PC-3 (cell line): ENCODE measurements around the gene WFDC1. TPM values are rescaled to one million over a fixed set of nuclear protein-coding genes. Genes with fewer than 3 reads are reported as not detected.

Experiments
- ATAC-seq: fragments of 200-7000 bp; cut with Tn5 transposase; 2 replicates; pipeline ENCODE4 v1.9.1; 2020; ENCODE audit warnings: mild to moderate bottlenecking, moderate library complexity
- BruUV-seq: library from RNA; stranded (reverse); fragments of 400-500 nt; replicated peaks from 2 replicates; lab custom pipeline; 2021; lab: Mats Ljungman, UMichigan
- CTCF ChIA-PET: fragments of 300-600 bp; sonication (Branson Sonifier 250); formaldehyde crosslinking; loops from one replicate; lab custom pipeline; 2022; ENCODE audit warnings: antibody characterized with exemption; lab: Charles Lee
- POLR2A ChIA-PET: fragments of 300-600 bp; sonication (Branson Sonifier 250); formaldehyde crosslinking; loops from one replicate; lab custom pipeline; 2022; ENCODE audit warnings: antibody characterized with exemption; ENCODE audit not compliant: unreplicated experiment; lab: Charles Lee
- DNase-seq: peaks from one replicate; pipeline ENCODE4 v3.0.0-alpha.2; 2015
- H2AFZ ChIP-seq: fragments of 300-600 bp; sonication (generic); 2 replicates; pipeline ENCODE4 v1.6.0; 2016; ENCODE audit warnings: antibody characterized with exemption, low read length
- H3F3A ChIP-seq: fragments of 300-600 bp; sonication (generic); one replicate; pipeline ENCODE4 v1.6.0; 2017; ENCODE audit warnings: antibody characterized with exemption, low read length, control low read depth, mild to moderate bottlenecking; ENCODE audit not compliant: unreplicated experiment
- H3K27ac ChIP-seq: fragments of 300-600 bp; sonication (generic); 2 replicates; pipeline ENCODE4 v1.5.1; 2016; ENCODE audit warnings: mild to moderate bottlenecking, low read length
- H3K27me3 ChIP-seq: fragments of 300-600 bp; sonication (generic); 2 replicates; pipeline ENCODE4 v1.6.1; 2016; ENCODE audit warnings: low read length, mixed read lengths
- H3K36me3 ChIP-seq: fragments of 300-600 bp; sonication (generic); 2 replicates; pipeline ENCODE4 v1.6.1; 2016; ENCODE audit warnings: low read depth, mixed run types, low read length, mixed read lengths
- H3K4me1 ChIP-seq: fragments of 300-600 bp; sonication (generic); 2 replicates; pipeline ENCODE4 v1.5.1; 2016; ENCODE audit warnings: low read length; ENCODE audit not compliant: insufficient read depth
- H3K4me2 ChIP-seq: fragments of 300-600 bp; sonication (generic); 2 replicates; pipeline ENCODE4 v1.6.0; 2016; ENCODE audit warnings: low read length
- H3K4me3 ChIP-seq: fragments of 300-600 bp; sonication (generic); 2 replicates; pipeline ENCODE4 v1.5.1; 2016; ENCODE audit warnings: mild to moderate bottlenecking, low read length, mixed read lengths
- H3K79me2 ChIP-seq: fragments of 300-600 bp; sonication (generic); 2 replicates; pipeline ENCODE4 v1.6.1; 2017; ENCODE audit warnings: low read length, mixed read lengths
- H3K9ac ChIP-seq: fragments of 300-600 bp; sonication (generic); 2 replicates; pipeline ENCODE4 v1.6.0; 2016; ENCODE audit warnings: mild to moderate bottlenecking, low read length
- H3K9me2 ChIP-seq: fragments of 300-600 bp; sonication (generic); replicated peaks from 2 replicates; pipeline ENCODE4 v1.6.1; 2016; ENCODE audit warnings: mixed run types, low read length, mixed read lengths
- H3K9me3 ChIP-seq: fragments of 300-600 bp; sonication (generic); 2 replicates; pipeline ENCODE4 v1.6.1; 2016; ENCODE audit warnings: low read length, mixed read lengths
- H4K20me1 ChIP-seq: fragments of 300-600 bp; sonication (generic); 2 replicates; pipeline ENCODE4 v1.6.1; 2016; ENCODE audit warnings: low read length, mixed read lengths
- CTCF ChIP-seq: fragments of 300-600 bp; sonication (generic); conservative IDR thresholded peaks from 2 replicates; pipeline ENCODE4 v1.5.1; 2017; ENCODE audit warnings: antibody characterized with exemption, low read depth, mild to moderate bottlenecking, low read length
- EZH2 ChIP-seq: fragments of 300-600 bp; sonication (generic); IDR thresholded peaks from one replicate; pipeline ENCODE4 v1.6.1; 2017; ENCODE audit warnings: antibody characterized with exemption, mild to moderate bottlenecking, low read length; ENCODE audit not compliant: unreplicated experiment
- EZH2phosphoT487 ChIP-seq: fragments of 300-600 bp; sonication (generic); IDR thresholded peaks from 2 replicates; pipeline ENCODE4 v1.6.1; 2018; ENCODE audit warnings: mild to moderate bottlenecking, antibody characterized with exemption, low read length, borderline replicate concordance
- intact Hi-C: fragments of 100-400 bp; cut with micrococcal nuclease; formaldehyde crosslinking; loops from 2 replicates; pipeline ENCODE4 v1.9.0; 2023
- total RNA-seq: library from RNA; depleted of rRNA; stranded (reverse); fragments of >200 nt; gene quantifications from 2 replicates; pipeline ENCODE4 v1.2.3, GENCODE V29; 2014

The WFDC1 gene
- total RNA-seq, 1 experiment from 2014 or later: 0.15 TPM

GRCh38 chr16:84303516-84303915 is 8.8 kb downstream of the WFDC1 start:
- CTCF ChIA-PET: no interaction called here
- Histone ChIP-seq H3K79me2 (no peaks in the 10 kb centered on the region), H4K20me1 (no peaks in the 10 kb centered on the region), H3K4me3 (no peak overlapping the region), H3K27me3 (no peaks in the 10 kb centered on the region), H3K9me2 (no peaks in the 10 kb centered on the region), H3F3A (no peaks in the 10 kb centered on the region), H2AFZ (no peak overlapping the region), H3K36me3 (no peaks in the 10 kb centered on the region), H3K4me1 (no peaks in the 10 kb centered on the region), H3K27ac (no peak overlapping the region), H3K4me2 (no peak overlapping the region), H3K9ac (no peak overlapping the region), H3K9me3 (no peaks in the 10 kb centered on the region)
- intact Hi-C loops: no loop called here
- DNase-seq (no peak), ATAC-seq (no peak)
- TF ChIP-seq EZH2phosphoT487: no peak
- BruUV-seq: no TSS peak
- POLR2A ChIA-PET: no interaction called here

- no peaks in the 10 kb centered on the region for H3K4me1 ChIP-seq
- H2AFZ ChIP-seq: no peak overlapping the region
- H3K36me3 ChIP-seq: no peaks in the 10 kb centered on the region
- no peak overlapping the region for H3K27ac ChIP-seq
- intact Hi-C loops: no loop called here
- no peaks in the 10 kb centered on the region for H3K27me3 ChIP-seq
- H3K9me3 ChIP-seq: no peaks in the 10 kb centered on the region
- ChIA-PET CTCF (interaction anchor here (0.6 kb wide), 1 partner anchor 725 kb away, joined by 4 read pairs; no protein-coding TSS in a partner anchor), POLR2A (no interaction called here)
- no peak overlapping the region for H3K9ac ChIP-seq
- TF ChIP-seq EZH2 (no peak), EZH2phosphoT487 (no peak), CTCF (no peak)
- no peak overlapping the region for H3K4me3 ChIP-seq
- no peaks in the 10 kb centered on the region for H3F3A ChIP-seq
- DNase-seq (no peak), ATAC-seq (no peak)
- no peaks in the 10 kb centered on the region for H4K20me1 ChIP-seq
- no peaks in the 10 kb centered on the region for H3K79me2 ChIP-seq
- H3K9me2 ChIP-seq: no peaks in the 10 kb centered on the region
- H3K4me2 ChIP-seq: no peak overlapping the region
- BruUV-seq: no TSS peak
These were observed 11.9 kb downstream of the WFDC1 start for GRCh38 chr16:84306564-84306963.

DNA sequence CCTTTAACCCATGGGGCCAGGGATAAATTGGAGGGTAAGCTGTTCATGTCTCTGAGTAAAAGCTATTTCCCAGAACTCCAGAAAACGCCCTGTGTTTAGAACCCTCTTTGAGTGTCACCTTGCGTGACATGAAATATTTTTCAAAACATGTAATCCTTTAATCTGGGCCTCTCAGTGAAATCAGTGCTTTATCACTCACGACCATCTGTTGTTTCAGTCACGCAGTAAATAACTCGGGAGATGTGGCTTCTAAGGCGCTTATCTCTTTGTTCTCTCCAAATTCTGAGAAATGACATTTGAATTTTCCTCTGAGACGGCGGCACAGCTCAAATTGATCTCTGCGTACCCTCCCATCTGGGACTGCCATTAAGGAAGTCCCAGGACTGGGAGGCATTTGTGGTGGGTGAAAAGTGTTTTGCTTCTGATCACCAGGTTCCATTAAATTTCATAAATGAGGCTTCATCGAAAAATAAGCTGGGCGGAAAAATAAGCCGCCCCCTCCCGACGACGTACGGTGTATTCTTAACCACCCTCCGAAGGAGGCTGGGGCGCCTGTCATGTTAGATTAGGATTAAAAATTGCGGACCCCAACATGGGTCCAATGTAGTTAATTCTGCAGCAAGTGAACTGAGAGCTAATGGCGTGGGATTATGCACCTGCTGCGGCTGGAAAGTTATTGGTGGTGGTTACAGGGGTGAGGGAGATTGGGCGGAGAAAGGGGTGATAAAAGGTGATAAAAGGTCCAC is 12.7 kb downstream of the WFDC1 start:
- H3K4me1 ChIP-seq: no peaks in the 10 kb centered on the region
- H2AFZ ChIP-seq: no peak overlapping the region
- BruUV-seq: no TSS peak
- no peaks in the 10 kb centered on the region for H3K36me3 ChIP-seq
- H3K27ac ChIP-seq: no peak overlapping the region
- no peaks in the 10 kb centered on the region for H4K20me1 ChIP-seq
- CTCF ChIA-PET: no interaction called here
- no peaks in the 10 kb centered on the region for H3K27me3 ChIP-seq
- POLR2A ChIA-PET: interaction anchor here (0.5 kb wide), 1 partner anchor 131 kb away, joined by 3 read pairs; no protein-coding TSS in a partner anchor
- H3K4me2 ChIP-seq: no peak overlapping the region
- H3K79me2 ChIP-seq: no peaks in the 10 kb centered on the region
- no peak overlapping the region for H3K4me3 ChIP-seq
- no peaks in the 10 kb centered on the region for H3K9me2 ChIP-seq
- no peaks in the 10 kb centered on the region for H3K9me3 ChIP-seq
- ATAC-seq (no peak), DNase-seq (no peak)
- no peaks in the 10 kb centered on the region for H3F3A ChIP-seq
- TF ChIP-seq EZH2 (no peak), CTCF (no peak), EZH2phosphoT487 (no peak)
- intact Hi-C loops: no loop called here
- no peak overlapping the region for H3K9ac ChIP-seq
